KMS-11 (cell line): Measurements from ENCODE around the gene DCUN1D3.

Experiments used
- H2AFZ ChIP-seq: fragments of 200-600 bp; sonication (generic); 2 replicates; pipeline ENCODE4 v1.6.1; 2016; ENCODE audit warnings: antibody characterized with exemption, mixed run types, low read depth
- H3K27ac ChIP-seq: fragments of 200-600 bp; sonication (generic); 2 replicates; pipeline ENCODE4 v1.6.1; 2016; ENCODE audit warnings: mild to moderate bottlenecking, mixed run types
- H3K27me3 ChIP-seq: fragments of 200-600 bp; sonication (generic); 2 replicates; pipeline ENCODE4 v1.6.1; 2017; ENCODE audit warnings: mild to moderate bottlenecking, low read depth, mixed run types, moderate library complexity; ENCODE audit not compliant: insufficient read depth
- H3K36me3 ChIP-seq: fragments of 200-600 bp; sonication (generic); 2 replicates; pipeline ENCODE4 v1.6.1; 2017; ENCODE audit warnings: mild to moderate bottlenecking, mixed run types; ENCODE audit not compliant: insufficient read depth
- H3K4me1 ChIP-seq: fragments of 200-600 bp; sonication (generic); 2 replicates; pipeline ENCODE4 v1.6.1; 2016; ENCODE audit warnings: mild to moderate bottlenecking, low read depth, mixed run types; ENCODE audit not compliant: poor library complexity, severe bottlenecking
- H3K4me2 ChIP-seq: fragments of 200-600 bp; sonication (generic); 2 replicates; pipeline ENCODE4 v1.7.0; 2016; ENCODE audit warnings: mild to moderate bottlenecking, mixed run types
- H3K4me3 ChIP-seq: fragments of 200-600 bp; sonication (generic); IDR thresholded peaks from 2 replicates; pipeline ENCODE4 v1.6.1; 2017; ENCODE audit warnings: low read depth, low read length, mixed read lengths; ENCODE audit not compliant: insufficient read depth
- H3K79me2 ChIP-seq: fragments of 200-600 bp; sonication (generic); 2 replicates; pipeline ENCODE4 v1.6.1; 2016; ENCODE audit warnings: low read depth, mixed run types; ENCODE audit not compliant: insufficient read depth
- H3K9ac ChIP-seq: fragments of 200-600 bp; sonication (generic); 2 replicates; pipeline ENCODE4 v1.6.1; 2016; ENCODE audit warnings: mild to moderate bottlenecking, mixed run types
- H4K20me1 ChIP-seq: fragments of 200-600 bp; sonication (generic); 2 replicates; pipeline ENCODE4 v1.6.1; 2016; ENCODE audit warnings: mild to moderate bottlenecking, mixed run types; ENCODE audit not compliant: insufficient read depth
- TF ChIP-seq, protein P1 (sequence below): fragments of 200-600 bp; sonication (generic); conservative IDR thresholded peaks from 2 replicates; pipeline ENCODE4 v1.6.1; 2017; ENCODE audit warnings: low read depth, mild to moderate bottlenecking, antibody characterized with exemption, low read length, moderate library complexity, mixed read lengths

DCUN1D3 gene

GRCh38 chr16:20916289-20916688 lies 16.1 kb upstream of the DCUN1D3 start:
- H3K27ac ChIP-seq: no peak overlapping the region
- H4K20me1 ChIP-seq: no peaks in the 10 kb centered on the region
- no peak overlapping the region for H3K4me3 ChIP-seq
- H2AFZ ChIP-seq: no peak overlapping the region
- no peak overlapping the region for H3K4me2 ChIP-seq
- no peaks in the 10 kb centered on the region for H3K27me3 ChIP-seq
- H3K9ac ChIP-seq: no peak overlapping the region
- H3K4me1 ChIP-seq: no peaks in the 10 kb centered on the region
- no peaks in the 10 kb centered on the region for H3K36me3 ChIP-seq
- H3K79me2 ChIP-seq: no peaks in the 10 kb centered on the region
- TF ChIP-seq, protein P1, sequence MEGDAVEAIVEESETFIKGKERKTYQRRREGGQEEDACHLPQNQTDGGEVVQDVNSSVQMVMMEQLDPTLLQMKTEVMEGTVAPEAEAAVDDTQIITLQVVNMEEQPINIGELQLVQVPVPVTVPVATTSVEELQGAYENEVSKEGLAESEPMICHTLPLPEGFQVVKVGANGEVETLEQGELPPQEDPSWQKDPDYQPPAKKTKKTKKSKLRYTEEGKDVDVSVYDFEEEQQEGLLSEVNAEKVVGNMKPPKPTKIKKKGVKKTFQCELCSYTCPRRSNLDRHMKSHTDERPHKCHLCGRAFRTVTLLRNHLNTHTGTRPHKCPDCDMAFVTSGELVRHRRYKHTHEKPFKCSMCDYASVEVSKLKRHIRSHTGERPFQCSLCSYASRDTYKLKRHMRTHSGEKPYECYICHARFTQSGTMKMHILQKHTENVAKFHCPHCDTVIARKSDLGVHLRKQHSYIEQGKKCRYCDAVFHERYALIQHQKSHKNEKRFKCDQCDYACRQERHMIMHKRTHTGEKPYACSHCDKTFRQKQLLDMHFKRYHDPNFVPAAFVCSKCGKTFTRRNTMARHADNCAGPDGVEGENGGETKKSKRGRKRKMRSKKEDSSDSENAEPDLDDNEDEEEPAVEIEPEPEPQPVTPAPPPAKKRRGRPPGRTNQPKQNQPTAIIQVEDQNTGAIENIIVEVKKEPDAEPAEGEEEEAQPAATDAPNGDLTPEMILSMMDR: no peak

DNA sequence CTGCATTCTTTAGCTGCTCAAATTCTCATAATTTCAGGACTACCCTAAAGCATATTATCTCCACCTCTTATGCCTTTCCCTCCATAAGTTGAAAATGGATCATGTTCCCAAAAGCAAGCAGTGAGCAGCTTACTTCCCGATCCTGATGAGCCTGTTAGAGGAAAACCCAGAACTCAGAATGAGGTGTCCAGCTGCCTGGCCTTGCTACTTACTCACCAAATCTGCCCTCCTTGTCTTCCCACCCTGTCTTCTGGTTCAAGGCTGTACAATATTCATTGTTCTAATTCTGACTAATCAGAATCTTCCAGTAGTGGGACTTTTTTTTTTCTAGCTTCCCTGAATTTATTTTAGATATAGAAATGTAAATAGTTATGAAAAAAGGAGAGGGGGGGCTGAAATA lies 11.2 kb upstream of the DCUN1D3 start:
- no peak overlapping the region for H2AFZ ChIP-seq
- no peaks in the 10 kb centered on the region for H4K20me1 ChIP-seq
- TF ChIP-seq, protein P1: no peak
- no peak overlapping the region for H3K4me2 ChIP-seq
- H3K27me3 ChIP-seq: no peaks in the 10 kb centered on the region
- no peaks in the 10 kb centered on the region for H3K79me2 ChIP-seq
- H3K4me3 ChIP-seq: no peak overlapping the region
- no peaks in the 10 kb centered on the region for H3K4me1 ChIP-seq
- no peak overlapping the region for H3K9ac ChIP-seq
- no peaks in the 10 kb centered on the region for H3K36me3 ChIP-seq
- H3K27ac ChIP-seq: no peak overlapping the region

GRCh38 chr16:20910781-20911321 lies 10.7 kb upstream of the DCUN1D3 start:
- H2AFZ ChIP-seq: no peak overlapping the region
- H3K4me3 ChIP-seq: no peak overlapping the region
- no peak overlapping the region for H3K27ac ChIP-seq
- H3K4me2 ChIP-seq: no peak overlapping the region
- no peaks in the 10 kb centered on the region for H3K36me3 ChIP-seq
- no peaks in the 10 kb centered on the region for H3K79me2 ChIP-seq
- TF ChIP-seq, protein P1: no peak
- no peaks in the 10 kb centered on the region for H3K4me1 ChIP-seq
- no peaks in the 10 kb centered on the region for H3K27me3 ChIP-seq
- no peaks in the 10 kb centered on the region for H4K20me1 ChIP-seq
- H3K9ac ChIP-seq: no peak overlapping the region

DNA sequence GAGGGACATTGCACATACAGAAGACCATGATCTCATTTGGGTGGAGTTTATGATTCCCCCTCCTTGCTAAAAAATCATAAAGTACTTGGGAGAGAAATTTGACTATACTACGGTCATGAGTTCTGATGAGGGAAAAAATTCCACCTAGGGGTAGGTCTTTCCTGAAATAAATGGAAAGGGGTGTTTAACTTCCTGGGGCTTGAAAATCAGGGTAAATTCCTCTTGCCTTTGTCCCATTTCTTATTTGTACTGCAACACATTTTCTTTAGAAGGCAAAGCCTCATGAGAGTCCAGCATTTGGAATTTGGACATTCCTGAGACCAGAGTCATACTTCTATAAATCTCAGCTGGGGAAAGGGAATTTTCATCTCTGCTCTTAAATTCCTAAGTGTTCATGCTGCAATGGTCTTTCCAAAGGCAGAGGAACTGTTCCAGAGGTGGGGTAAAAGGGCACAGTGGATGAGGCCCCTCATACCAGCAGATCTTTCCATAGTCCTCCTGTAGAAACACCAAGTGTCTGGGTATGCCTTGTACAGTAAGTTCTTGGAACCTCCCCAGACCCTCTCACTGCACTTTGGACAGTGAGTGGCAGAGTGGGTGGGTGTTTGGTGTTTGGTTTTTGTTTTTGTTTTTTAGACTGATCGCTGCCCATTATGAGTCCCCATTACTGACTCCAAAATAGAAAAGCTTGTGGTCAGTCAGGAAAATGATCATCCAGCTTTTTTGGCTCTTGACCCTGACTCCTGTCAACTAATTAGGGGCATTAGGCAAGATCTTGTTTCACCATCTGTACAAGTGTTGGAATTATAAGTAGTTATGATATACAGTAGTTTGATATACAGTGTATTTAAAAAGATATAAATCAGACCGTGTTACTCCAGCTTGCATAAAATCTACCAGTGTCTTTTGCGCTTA lies 6.4 kb upstream of the DCUN1D3 start:
- H3K4me2 ChIP-seq: no peak overlapping the region
- H2AFZ ChIP-seq: no peak overlapping the region
- H3K4me1 ChIP-seq: peaks cover 21% of the 10 kb centered on the region
- H3K27me3 ChIP-seq: no peaks in the 10 kb centered on the region
- H3K27ac ChIP-seq: no peak overlapping the region
- H4K20me1 ChIP-seq: no peaks in the 10 kb centered on the region
- TF ChIP-seq, protein P1: no peak
- no peaks in the 10 kb centered on the region for H3K36me3 ChIP-seq
- H3K9ac ChIP-seq: no peak overlapping the region
- H3K4me3 ChIP-seq: no peak overlapping the region
- peaks cover 6% of the 10 kb centered on the region; the same call in 1 of the 2 replicates for H3K79me2 ChIP-seq
